T47D (cell line): ENCODE results near the gene DNAH2.

Experiments used
- DNase-seq, 2 experiments: peaks; one replicate each; pipeline versions ENCODE4 v3.0.0 to v3.0.0-alpha.2; 2011 to 2012; ENCODE audit warnings: low read depth in 1 of 2, low spot score in 1 of 2
- JUND ChIP-seq: IDR thresholded peaks from 2 replicates; pipeline ENCODE4 v1.6.1; 2012; ENCODE audit warnings: low read depth
- in situ Hi-C: cut with HindIII; loops from 2 replicates; pipeline ENCODE4 v1.10.0; 2016; ENCODE audit warnings: low sequenced_read_pairs, low pct_unique_long_range_greater_than_20kb

The DNAH2 gene

DNA sequence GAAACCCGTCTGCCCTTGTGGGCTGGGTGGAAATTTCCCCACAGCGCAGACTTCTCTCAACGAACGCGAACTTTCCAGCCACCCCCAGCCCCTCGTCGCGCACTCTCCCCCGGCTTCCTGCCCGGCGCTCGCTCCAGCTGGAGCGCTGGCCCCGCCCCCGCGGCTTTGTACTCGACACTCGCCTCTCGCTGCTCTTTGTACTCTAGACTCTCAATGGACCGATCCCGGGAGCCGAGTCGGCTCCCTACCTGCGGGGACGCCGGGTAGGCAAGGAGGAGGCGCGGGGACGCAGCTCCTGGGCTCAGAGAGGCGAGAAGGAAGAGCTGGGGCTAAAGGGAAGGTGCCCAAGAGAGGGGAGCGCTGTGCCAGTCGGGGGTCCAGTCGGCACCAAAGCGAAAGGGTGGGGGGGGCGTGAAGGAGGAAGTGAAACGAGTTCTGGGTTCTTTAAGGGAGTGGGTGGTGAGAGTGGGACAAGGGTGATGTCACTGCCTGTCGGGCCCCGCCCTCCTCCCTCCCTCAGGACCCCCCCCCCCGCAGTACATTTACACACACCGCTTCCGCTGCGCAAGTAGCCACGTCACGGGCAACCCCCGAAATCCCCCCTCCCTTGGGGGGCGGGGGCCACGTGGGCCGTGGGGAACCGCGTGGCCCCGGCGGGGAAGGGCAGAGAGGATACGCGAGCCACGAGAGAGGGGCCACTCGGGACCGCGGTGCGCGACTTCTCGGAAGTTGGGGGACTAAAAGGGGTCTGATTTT lies 126.2 kb downstream of the DNAH2 start:
- DNase-seq = peak; percentile 66 to 85
- TF ChIP-seq JUND = no peak
- in situ Hi-C loops = no loop called here

DNA sequence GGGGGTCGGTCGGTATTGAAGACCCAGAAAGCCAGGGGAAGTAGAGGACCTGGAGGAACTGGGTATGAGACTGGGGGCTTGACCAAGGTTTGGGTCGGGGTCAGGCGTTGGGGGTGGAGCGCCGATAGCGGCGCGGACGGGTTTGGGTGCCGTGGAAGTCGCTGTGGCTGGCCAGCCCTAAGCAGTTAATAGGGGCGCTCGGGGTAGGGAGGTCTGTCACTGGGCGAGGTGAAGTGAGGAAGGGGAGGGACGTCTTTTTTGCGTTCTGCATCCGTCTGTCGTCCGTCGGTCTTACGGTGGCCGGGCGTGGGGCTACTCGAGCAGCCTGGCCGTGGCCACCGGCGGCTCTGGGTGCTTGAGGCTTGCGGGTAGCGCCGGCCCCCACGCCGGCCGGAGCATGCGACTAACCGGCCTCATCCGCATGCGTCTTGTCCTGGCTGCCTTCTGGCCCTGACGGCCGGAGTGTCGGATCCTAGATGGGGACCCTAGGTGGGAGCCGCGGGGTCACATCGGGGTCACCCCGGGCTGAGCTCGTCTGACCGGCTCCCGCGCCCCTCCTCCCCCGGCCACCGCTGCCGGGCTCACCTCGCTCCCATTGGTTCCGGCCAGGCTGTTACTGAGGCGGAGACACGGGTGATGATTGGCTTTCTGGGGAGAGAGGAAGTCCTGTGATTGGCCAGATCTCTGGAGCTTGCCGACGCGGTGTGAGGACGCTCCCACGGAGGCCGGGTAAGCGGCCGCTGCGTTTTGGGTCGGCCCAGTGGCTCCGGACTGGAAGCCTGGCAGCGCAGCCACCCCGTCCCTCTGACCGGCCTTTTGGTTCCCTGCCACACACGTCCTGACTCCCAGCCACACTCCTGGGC lies 127.0 kb downstream of the DNAH2 start:
- TF ChIP-seq JUND = no peak
- DNase-seq = peak; percentile 86 to 96
- in situ Hi-C loops = no loop called here

GRCh38 chr17:7845359-7846062 lies 128.0 kb downstream of the DNAH2 start:
- no peak for DNase-seq
- no peak for TF ChIP-seq JUND
- in situ Hi-C loops = no loop called here

- no peak for DNase-seq
- TF ChIP-seq JUND = no peak
- in situ Hi-C loops = no loop called here
Observed at GRCh38 chr17:7846063-7846735, 128.7 kb downstream of the DNAH2 start.

GRCh38 chr17:7846765-7847661 lies 129.5 kb downstream of the DNAH2 start:
- in situ Hi-C loops = no loop called here
- no peak for DNase-seq
- TF ChIP-seq JUND = no peak

- no peak for TF ChIP-seq JUND
- no peak for DNase-seq
- in situ Hi-C loops = no loop called here
Observed at GRCh38 chr17:7848131-7848579, 130.6 kb downstream of the DNAH2 start.

GRCh38 chr17:7848739-7849129 lies 131.2 kb downstream of the DNAH2 start:
- no peak for DNase-seq
- in situ Hi-C loops = no loop called here
- no peak for TF ChIP-seq JUND

GRCh38 chr17:7849130-7849750 lies 131.7 kb downstream of the DNAH2 start:
- in situ Hi-C loops = no loop called here
- no peak for DNase-seq
- no peak for TF ChIP-seq JUND

GRCh38 chr17:7849751-7850504 lies 132.4 kb downstream of the DNAH2 start:
- TF ChIP-seq JUND = no peak
- no peak for DNase-seq
- in situ Hi-C loops = no loop called here

- TF ChIP-seq JUND = no peak
- DNase-seq = no peak
- in situ Hi-C loops = no loop called here
Observed at GRCh38 chr17:7850701-7851437, 133.3 kb downstream of the DNAH2 start.
